Left cardiac atrium (tissue), 4 donors: ENCODE data around the gene UBR2. TPM values are rescaled to one million over a fixed set of nuclear protein-coding genes. Genes with fewer than 3 reads are reported as not detected.
"Not testable (repeated sequence)": the region's sequence is repeated elsewhere in the genome, so short reads cannot be mapped to it uniquely, and the experiment has no call there.

Experiments used
- ATAC-seq, 2 donors: fragments of 200-7000 bp; cut with Tn5 transposase; one replicate each; pipeline ENCODE4 v1.9.1; 2020; ENCODE audit warnings: mild to moderate bottlenecking in 2 of 2, moderate library complexity in 2 of 2
- DNase-seq: peaks from one replicate; pipeline ENCODE4 v3.0.0-alpha.2; 2020
- intact Hi-C, 2 donors: fragments of 100-400 bp; cut with DNase I; formaldehyde crosslinking; loops; one replicate each; pipeline versions ENCODE4 v1.14.1 to v1.15.1; 2022 to 2023
- total RNA-seq, 2 donors: library from RNA; stranded (reverse); fragmentation: NEBNext Ultra II Directional; extraction: Animal tissue kit (Norgen Biotek cat#: 25700); gene quantifications; one replicate each; pipeline ENCODE4 v1.2.1, GENCODE V29; 2021
- donor health status: DM: no; HTN: yes; CAD: no.
- donor health status: DM: no; HTN: yes; CAD: no; lungs with severe emphysema.
- donor health status: DM: yes; HTN: yes; CAD: no.
- donor health status: Dilated cardiomyopathy.

UBR2 gene
- total RNA-seq, 2 donors from 2014 or later = 26.8 to 27.4 TPM

DNA sequence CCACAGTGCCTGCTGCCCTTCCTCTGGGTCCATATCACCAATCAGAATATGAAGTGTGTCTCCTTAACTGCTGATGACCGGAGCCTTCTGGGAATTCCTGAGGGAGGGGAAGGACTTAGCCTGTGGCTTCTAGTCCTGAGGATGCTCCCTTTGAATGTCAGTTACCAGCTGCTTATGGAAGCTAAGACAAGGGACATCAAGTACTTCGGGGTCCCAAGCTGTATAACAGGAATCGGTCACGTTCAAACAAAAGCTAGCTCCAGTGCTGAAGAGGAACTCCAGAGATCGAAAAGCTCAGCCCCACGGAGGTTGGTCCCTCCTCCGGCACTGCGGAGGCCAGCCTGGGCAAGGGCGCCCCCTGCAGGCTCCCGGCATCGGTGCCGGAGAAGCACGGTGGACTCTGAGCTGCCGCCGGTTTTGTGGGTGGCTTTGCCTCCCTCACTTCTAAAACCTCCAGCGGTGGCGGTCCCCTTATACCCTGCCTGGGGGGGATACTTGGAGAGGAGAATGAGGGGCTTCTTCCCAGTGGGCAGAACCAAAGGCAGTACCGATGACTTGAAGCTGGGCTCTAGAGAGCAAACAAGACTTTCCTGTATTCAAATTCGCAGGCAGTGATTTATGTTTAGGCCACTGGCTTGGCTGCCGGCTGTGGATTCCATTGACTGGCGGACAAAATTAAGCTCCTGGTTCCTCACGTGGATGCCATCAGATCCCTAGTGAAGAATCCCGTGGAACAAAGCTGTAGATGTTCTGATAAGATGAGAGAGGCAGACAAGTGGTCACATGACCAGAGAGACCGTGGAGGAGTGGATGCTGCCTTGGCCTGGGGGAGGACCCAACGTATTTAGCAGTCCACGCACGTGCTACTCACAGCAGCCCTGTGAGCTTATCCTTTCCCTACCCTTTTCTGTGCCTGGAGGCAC, 16.2 kb upstream of the UBR2 start:
- DNase-seq = peak; percentile 87
- ATAC-seq = peak; percentile 99
- intact Hi-C loops = loop anchor here in 1 of 2 donors (10.0 kb wide), 1 partner anchor 473 kb away; no protein-coding TSS in a partner anchor

DNA sequence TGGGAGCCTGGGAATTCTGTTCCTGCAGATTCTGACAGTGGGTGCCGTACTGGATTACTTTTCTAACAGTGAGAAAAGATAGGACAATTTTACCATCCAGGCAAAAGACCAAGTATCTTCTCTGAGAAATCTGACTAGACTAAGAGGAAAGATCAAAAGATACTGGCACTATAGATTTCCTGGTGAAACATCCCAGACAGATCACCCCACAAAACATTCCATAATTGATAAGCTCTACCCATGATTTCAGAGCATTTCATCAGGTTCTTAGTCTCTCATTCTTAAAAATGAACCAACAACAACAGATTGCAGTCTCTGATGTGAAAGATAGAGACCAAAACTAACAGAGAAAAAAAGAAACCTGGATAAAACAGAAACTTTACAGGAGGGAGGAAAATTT, 13.6 kb upstream of the UBR2 start:
- intact Hi-C loops = no loop called here
- DNase-seq = no peak
- ATAC-seq = no peak

DNA sequence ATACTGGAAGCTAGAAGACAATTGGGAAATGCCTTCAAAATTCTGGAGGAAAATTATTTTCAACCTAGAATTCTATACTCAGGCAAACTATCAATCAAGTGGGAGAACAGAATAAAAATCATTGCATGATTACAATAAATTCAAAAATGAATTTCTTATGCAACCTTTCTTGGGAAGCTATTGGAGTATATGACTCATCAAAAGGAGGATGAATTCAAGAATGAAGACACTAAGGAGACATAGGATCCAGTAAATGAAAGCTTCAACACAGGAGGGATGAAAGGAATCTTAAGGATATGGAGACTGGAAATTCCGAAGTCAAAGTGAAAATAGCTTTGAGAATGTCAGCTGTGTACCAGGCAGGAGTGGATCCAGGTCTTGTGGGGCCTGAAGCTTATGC, 12.6 kb upstream of the UBR2 start:
- intact Hi-C loops = no loop called here
- ATAC-seq (no peak), DNase-seq (no peak)

DNA sequence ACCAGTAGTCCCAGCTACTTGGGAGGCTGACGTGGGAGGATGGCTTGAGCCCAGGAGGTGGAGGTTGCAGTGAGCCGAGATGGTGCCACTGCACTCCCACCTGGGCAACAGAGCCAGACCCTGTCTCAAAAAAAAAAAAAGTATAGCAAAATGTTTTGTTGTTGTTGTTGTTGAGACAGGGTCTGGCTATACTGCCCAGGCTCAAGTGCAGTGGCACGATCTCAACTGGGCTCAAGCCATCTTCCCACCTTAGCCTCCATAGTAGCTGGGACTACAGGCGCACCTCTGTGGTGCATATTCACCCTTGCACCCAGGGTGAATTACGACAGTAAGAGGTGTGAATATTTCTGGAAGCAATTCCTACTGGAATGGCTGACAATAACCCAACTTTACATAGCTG, 11.4 kb upstream of the UBR2 start:
- DNase-seq (no peak), ATAC-seq (no peak)
- intact Hi-C loops = no loop called here

DNA sequence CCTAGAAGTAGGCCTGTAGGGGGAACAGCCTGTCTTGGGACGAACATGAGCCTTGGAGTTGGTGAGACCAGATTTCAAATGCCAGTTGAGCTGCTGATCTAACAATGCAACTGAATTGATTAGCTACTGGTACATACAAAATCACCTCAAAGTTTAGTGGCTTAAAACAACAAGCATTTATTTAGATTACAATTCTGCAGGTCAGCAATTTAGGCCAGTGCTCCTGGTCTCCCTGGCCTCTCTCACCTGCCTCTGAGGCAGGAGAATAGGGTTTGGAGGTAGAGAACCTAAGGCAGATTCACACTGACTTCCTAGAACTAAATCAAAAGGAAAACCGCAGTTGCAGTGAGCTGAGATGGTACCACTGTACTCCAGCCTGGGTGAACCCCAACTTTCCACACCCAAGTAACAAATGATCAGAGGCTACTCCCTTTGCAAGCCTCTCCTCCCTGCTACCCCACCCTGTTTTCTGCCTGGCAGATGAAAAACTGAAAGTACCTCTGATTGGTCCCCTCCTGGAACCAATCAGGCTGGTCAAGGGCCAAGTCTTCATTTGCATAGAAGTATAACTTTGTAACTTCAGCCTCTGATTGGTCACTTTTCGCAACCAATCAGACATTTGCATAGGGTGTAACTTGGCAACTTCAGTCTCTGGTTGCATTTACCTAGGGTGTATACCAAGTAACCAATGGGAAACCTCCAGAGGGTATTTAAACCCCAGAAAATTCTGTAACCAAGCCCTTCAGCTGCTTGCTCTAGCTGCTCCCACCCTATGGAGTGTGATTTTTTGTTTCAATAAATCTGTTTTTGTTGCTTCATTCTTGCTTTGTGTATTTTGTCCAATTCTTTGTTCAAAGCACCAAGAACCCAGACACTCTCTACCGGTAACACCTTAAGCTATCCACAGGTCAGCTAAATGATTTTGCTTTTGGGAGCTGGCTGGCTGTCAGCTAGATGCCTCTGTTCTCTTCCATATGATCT, 8.1 kb upstream of the UBR2 start:
- intact Hi-C loops = no loop called here
- DNase-seq (no peak), ATAC-seq (no peak)

DNA sequence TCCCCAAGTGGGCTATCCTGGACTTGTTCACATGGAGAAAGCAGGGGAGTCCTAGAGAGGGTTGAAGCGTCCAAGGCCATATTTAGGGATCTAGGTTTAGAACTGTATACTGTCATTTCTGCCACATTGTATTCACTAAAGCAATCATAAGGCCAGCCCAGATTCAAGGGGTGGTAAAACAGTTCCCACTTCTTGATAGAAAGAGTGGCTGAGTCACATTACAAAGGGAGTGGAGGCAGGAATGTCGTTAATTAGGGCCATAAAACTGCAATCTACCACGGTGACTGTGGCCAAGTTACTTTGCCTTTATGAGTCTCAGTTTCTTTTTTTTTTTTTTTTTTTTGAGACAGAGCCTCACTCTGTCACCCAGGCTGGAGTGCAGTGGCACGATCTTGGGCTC, 7.4 kb upstream of the UBR2 start:
- ATAC-seq (no peak), DNase-seq (no peak)
- intact Hi-C loops = no loop called here

DNA sequence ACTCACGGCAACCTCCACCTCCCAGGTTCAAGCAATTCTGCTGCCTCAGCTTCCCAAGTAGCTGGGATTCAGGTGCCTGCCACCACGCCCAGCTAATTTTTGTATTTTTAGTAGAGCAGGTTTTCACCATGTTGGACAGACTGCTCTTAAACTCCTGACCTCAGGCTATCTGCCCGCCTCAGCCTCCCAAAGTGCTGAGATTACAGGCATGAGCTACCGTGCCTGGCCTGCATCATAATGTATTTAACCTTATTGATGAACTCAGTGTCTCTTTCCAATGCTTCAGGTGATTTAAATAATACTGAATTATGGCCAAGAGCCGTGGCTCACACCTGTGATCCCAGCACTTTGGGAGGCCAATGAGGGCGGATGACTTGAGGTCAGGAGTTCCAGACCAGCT, 4.6 kb upstream of the UBR2 start:
- ATAC-seq, intact Hi-C loops, DNase-seq: not testable (repeated sequence)

DNA sequence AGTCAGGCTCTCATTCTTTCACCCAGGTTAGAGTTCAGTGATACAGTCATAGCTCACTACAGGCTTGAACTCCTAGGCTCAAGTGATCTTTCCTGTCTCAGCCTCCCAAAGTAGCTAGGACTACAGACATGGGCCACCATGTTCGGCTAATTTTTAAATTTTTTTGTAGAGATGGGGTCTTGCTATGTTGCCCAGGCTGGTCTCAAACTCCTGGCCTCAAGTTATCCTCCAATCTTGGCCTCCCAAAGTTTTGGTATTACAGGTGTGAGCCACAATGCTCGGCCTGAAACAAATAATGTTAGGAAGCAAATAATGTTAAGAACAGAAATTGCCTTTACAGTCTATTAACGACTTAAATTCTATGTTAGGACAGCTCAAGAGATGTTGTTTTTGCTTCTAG, 1.8 kb upstream of the UBR2 start:
- intact Hi-C loops = no loop called here
- ATAC-seq = no peak

DNA sequence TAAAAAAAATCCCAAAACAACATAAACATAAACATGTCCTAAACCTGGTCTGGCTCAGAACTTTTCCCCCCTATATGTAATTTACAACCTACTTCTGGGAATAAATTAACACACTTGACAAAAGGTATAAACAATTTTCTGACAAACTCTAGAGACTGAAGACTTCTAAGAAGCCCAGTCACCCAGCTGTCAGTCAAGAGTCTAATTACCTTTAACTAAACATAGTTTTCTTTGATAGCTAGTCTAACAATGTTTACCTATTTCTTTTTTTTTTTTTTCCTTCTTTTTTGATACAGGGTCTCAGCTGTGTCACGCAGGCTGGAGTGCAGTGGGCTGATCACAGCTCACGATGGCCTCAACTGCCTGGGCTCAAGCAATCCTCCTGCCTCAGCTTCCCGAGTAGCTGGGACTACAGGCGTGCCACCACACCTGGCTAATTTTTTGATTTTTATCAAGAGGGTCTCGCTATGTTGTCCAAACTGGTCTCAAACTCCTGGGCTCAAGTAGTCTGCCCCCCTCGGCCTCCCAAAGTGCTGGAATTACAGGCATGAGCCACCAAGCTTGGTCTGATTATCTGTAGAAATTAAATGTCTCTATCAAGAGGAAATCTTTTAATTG, 932 bp upstream of the UBR2 start:
- ATAC-seq (no peak), DNase-seq (no peak)
- intact Hi-C loops = no loop called here

More for the DNA sequence above, 1.8 kb upstream of the UBR2 start:
- DNase-seq = no peak

DNA sequence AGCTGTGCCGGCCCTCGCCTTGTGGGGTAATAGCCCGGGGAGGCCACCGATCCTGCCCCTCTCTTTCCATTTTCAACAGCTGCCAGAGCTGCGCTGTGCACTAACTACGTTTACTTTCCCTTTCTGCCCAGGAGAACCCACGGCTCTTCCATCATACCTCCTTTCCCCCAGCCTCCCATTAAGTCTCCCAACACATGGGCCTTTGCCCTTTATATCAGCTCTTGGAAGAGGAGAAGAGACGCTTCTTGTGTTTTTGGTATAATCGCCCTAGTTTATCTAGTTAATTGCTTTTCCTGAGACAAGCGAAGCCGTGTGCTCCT, 637 bp downstream of the UBR2 start:
- intact Hi-C loops = no loop called here
- no peak for DNase-seq
- ATAC-seq = no peak

DNA sequence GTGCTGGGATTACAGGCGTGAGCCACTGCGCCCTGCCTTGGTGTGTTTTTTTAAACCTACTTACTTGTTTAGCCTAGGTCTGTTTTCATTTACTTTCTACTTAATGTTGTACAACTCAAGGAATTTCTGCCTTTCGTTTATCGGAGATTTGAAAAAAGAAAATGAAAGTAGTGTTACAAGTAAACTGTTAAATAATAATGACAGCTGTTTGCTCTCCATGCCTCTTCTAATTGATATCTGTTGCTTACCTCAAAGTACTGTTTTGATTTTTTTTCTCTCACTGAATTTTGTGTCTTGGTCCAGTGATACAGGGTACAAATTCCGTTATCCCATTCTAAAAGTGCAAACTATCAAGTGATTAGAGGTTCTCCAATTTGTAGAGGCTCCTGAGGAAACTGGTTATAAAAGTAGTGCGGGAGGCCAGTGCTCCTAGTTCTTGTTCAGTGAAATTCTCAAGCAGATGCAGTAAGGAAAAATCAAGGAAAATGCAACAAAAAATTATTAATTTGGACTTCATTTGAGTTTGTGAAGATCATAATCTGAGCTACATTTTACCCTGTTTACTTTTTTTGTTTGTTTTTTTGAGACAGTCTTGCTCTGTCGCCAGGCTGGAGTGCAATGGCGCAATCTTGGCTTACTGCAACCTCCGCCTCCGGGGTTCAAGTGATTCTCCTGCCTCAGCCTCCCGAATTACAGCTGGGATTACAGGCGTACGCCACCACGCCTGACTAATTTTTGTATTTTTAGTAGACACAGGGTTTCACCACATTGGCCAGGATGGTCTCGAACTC, 2.2 kb downstream of the UBR2 start:
- intact Hi-C loops = no loop called here
- DNase-seq = no peak
- no peak for ATAC-seq

DNA sequence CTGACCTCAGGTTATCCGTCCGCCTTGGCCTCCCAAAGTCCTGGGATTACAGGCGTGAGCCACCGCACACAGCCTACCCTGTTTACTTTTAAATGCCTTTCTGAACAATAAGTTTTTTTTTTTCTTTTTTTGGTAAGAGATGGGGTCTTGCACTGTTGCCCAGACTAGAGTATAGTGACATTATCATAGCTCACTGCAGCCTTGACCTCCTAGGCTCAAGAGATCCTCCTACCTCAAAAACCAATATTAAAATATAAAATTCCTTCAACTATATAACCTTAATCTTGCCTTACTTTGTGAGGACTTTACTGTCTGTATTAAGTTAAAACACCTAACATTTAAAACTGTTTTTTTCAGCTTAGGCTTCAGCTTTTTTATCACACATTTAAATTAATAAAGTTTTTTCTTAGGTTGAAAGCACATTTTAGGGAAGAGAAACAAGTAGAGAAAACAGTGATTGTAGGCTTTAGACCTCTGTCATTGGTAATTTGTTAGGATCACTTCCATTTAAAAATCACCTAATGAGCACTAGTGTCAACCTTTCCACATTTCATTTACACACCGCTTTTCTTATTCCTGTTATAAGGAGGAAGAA, 2.9 kb downstream of the UBR2 start:
- no peak for ATAC-seq
- intact Hi-C loops = no loop called here
- DNase-seq = no peak

DNA sequence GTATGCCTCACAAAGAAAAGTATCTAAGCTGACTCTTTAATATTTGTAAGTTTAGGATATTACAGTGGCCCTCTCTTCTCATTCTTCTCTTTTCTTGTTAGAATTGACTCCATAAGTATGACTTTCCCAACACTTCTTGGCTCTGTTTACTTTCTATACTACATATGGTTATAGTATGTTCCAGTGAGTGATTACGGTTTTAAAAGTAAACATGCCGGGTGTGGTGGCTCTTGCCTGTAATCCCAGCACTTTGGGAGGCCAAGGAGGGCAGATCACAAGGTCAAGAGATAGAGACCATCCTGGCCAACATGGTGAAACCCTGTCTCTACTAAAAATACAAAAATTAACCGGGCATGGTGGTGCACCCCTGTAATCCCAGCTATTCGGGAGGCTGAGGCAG, 3.4 kb downstream of the UBR2 start:
- ATAC-seq, intact Hi-C loops, DNase-seq: not testable (repeated sequence)

DNA sequence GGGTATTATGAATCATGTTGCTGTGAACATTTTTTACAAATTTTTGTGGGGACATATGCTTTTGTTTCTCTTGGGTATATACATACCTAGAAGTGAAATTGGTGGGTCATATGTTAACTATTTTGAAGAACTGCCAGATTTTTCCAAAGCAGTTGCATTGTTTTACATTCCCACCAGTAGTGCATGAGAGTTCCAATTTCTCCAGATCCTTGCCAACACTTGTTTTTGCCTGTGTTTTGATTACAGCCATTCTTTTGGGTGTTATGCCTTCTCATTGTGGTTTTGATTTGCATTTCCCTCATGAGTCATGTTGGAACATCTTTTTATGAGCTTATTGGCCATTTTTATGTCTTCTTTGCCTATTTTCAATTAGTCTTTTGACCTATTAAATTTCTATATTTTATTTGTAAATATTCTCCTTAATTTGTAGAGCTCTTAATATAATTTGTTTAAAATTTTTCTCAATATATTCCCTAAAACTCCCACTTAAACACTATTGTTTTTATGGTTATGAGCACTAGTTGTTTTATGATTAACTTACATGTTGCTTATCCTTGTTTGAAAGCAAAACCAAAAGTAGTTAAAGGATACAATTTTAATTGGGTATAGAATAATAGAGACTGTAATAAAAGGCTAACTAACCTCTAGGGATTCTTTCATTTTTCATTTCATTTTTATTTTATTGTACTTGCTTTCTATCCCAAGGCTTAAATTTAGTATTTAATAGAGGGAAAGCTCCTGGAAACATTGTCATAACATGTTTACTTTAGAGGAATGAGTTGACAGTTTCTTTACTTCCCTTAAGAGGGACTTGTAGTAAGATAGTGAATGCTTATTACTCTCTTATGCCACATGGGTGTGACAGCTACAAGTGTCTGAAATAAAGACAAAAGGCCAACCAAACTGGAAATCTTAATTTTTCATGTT, 5.5 kb downstream of the UBR2 start:
- intact Hi-C loops = no loop called here
- no peak for ATAC-seq
- DNase-seq = no peak

DNA sequence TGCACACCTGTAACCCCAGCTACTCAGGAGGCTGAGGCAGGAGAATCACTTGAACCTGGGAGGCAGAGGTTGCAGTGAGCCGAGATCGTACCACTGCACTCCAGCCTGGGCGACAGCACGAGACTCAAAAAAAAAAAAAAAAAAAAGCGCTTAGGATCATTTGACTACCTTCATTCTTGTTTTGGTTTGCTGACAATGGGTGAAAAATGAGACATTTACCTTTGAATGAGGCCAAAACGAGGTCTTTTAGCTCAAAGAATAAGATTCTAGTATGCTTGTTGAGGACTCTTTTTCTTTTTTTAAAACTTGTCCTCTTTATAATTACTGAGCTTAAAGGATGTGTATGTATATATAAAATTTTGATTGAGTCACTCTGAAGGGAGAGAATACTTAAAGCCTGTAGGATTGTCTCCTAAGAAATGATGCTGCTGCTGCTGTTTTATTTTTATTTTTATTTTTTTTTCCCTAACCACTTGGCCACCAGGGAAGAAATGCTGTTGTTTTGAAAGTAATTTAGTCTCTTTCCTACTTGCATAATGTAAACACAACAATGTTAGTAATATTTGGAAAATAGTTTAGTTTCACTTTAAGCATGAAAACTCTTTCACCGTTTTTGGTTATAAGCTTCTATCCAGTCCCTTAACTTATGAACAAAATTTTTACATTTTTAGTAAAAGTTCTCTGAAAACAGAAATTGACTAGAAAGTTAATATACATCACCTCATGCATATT, 7.9 kb downstream of the UBR2 start:
- no peak for DNase-seq
- intact Hi-C loops = no loop called here
- no peak for ATAC-seq

DNA sequence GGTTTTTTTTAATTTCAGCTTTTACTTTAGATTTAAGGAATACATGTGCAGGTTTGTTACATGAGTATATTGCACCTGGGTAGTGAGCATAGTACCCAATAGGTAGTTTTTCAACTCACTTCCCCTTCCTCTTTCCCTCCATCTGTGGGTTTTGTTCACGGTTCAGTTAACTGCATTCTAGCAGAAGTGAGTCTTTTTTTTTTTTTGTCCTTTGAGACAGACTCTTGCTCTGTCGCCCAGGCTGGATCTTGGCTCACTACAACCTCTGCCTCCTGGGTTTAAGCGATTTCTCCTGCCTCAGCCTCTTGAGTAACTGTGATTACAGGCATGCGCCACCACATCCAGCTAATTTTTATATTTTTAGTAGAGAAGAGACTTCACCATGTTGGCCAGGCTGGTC, 8.7 kb downstream of the UBR2 start:
- DNase-seq (no peak), ATAC-seq (no peak)
- intact Hi-C loops = no loop called here

DNA sequence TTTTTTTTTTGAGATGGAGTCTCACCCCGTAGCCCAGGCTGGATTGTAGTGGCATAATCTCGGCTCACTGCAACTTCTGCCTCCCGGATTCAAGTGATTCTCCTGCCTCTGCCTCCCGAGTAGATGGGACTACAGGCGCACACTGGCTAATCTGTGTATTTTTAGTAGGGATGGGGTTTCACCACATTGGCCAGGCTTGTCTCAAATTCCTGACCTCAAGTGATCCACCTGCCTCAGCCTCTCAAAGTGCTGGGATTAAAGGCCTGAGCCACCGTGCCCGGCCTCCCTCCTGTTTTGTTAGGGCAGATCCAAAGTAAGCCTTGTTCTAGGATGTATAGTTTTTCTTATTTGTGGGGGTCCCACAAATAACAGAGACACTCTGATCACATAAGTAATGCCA, 12.7 kb downstream of the UBR2 start:
- DNase-seq, ATAC-seq, intact Hi-C loops: not testable (repeated sequence)
